Activated T-cell treated with anti-CD3 and anti-CD28 coated beads for 48 hours (primary cell): ENCODE data around the gene CRACDL.
"Not testable (repeated sequence)": the region's sequence is repeated elsewhere in the genome, so short reads cannot be mapped to it uniquely, and the experiment has no call there.

Experiments
- DNase-seq: peaks from one replicate; pipeline ENCODE4 v3.0.0-alpha.2; 2020; ENCODE audit warnings: low read depth

CRACDL gene

GRCh38 chr2:98773907-98774306 lies 162.1 kb downstream of the CRACDL start:
- DNase-seq, result no peak

- no peak for DNase-seq
Observed at GRCh38 chr2:98773169-98773568, 162.9 kb downstream of the CRACDL start.

- DNase-seq, result no peak
Observed at GRCh38 chr2:98772536-98772935, 163.5 kb downstream of the CRACDL start.

GRCh38 chr2:98771721-98772524 lies 164.1 kb downstream of the CRACDL start:
- no peak for DNase-seq

GRCh38 chr2:98771264-98771663 lies 164.8 kb downstream of the CRACDL start:
- no peak for DNase-seq

- DNase-seq, result no peak
Observed at GRCh38 chr2:98769784-98770183, 166.2 kb downstream of the CRACDL start.

- no peak for DNase-seq
Observed at GRCh38 chr2:98769114-98769476, 166.9 kb downstream of the CRACDL start.

- DNase-seq, result no peak
Observed at GRCh38 chr2:98768384-98769113, 167.5 kb downstream of the CRACDL start.

- DNase-seq, result no peak
Observed at GRCh38 chr2:98764499-98764898, 171.5 kb downstream of the CRACDL start.

GRCh38 chr2:98763209-98763951 lies 172.6 kb downstream of the CRACDL start:
- no peak for DNase-seq

- DNase-seq, result no peak
Observed at GRCh38 chr2:98761909-98762308, 174.1 kb downstream of the CRACDL start.

- peak; percentile 61 for DNase-seq
Observed at GRCh38 chr2:98761267-98761781, 174.7 kb downstream of the CRACDL start.

- DNase-seq, result no peak
Observed at GRCh38 chr2:98759827-98760625, 176.0 kb downstream of the CRACDL start.

GRCh38 chr2:98759338-98759737 lies 176.7 kb downstream of the CRACDL start:
- DNase-seq, result no peak

GRCh38 chr2:98757904-98758421 lies 178.1 kb downstream of the CRACDL start:
- DNase-seq, result no peak

GRCh38 chr2:98753801-98754200 lies 182.2 kb downstream of the CRACDL start:
- no peak for DNase-seq

GRCh38 chr2:98752711-98753110 lies 183.3 kb downstream of the CRACDL start:
- not testable (repeated sequence) for DNase-seq

- no peak for DNase-seq
Observed at GRCh38 chr2:98751748-98752147, 184.3 kb downstream of the CRACDL start.

GRCh38 chr2:98750593-98751282 lies 185.3 kb downstream of the CRACDL start:
- DNase-seq, result no peak

- no peak for DNase-seq
Observed at GRCh38 chr2:98749066-98749450, 187.0 kb downstream of the CRACDL start.
